ENCODE data around the gene BCAS3. TPM values are rescaled to one million over a fixed set of nuclear protein-coding genes. Genes with fewer than 3 reads are reported as not detected.

BCAS3 gene
- total RNA-seq, 1 donor from 2014 or later, result 35.7 TPM

DNA sequence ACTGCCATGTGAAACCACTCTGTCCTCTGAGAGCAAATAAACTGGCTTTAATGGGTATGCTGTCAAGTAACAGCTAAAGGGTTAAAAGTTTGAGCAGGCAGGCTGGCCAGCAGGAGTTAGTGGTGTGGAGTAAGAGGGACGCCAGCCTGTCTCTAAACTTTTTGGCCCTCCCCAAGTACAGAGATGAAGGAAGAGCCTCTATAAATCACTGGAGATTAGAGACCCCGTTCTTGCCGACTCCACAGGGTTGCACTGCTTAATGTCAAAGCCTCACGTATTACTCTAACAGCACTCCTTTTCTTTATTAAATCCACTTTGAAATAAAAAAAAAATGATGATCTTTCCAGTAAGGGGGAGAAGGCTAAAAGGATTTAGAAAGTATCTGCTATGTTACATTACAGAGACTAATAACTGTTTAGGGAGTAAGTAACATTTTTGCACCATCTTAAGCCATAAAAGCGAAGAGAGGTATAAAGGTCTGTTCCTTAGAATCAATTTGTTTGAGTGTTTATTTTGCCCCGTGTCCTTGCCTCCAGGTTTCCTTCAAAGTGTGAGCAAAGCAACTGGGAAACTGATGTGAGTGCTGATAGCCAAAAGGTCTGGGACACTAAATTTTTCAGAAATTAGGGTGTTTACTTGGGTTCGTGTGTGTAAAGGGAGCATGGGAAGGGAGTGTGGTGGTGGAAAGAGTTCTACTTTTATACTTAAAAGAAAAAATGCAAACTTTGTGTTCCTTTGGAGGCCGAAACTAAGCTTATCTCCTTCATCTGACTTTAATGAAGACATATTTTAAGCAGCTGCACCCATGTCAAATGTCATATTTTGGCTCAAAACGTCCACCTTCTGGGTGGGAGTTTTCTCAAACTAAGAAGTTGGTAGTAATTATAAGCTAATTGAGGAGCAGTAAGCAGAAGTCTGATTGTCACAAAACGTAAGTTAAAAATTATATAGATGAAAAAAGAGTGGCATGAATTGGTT lies 612.0 kb downstream of the BCAS3 start:
- Mint-ChIP-seq H3K4me3 (ENCODE audit: unreplicated experiment) (no peak overlapping the region), H3K9me3 (ENCODE audit: unreplicated experiment) (no peaks in the 10 kb centered on the region), H3K36me3 (ENCODE audit: unreplicated experiment) (no peaks in the 10 kb centered on the region), H3K4me1 (ENCODE audit: unreplicated experiment) (peaks cover 31% of the 10 kb centered on the region), H3K27ac (ENCODE audit: unreplicated experiment) (no peak overlapping the region), H3K27me3 (ENCODE audit: unreplicated experiment) (no peaks in the 10 kb centered on the region)
- no peak for TF ChIP-seq CTCF (IDR thresholded peaks at IDR 0.05)
- no peak for DNase-seq (ENCODE audit: extremely low spot score, unreplicated experiment)

DNA sequence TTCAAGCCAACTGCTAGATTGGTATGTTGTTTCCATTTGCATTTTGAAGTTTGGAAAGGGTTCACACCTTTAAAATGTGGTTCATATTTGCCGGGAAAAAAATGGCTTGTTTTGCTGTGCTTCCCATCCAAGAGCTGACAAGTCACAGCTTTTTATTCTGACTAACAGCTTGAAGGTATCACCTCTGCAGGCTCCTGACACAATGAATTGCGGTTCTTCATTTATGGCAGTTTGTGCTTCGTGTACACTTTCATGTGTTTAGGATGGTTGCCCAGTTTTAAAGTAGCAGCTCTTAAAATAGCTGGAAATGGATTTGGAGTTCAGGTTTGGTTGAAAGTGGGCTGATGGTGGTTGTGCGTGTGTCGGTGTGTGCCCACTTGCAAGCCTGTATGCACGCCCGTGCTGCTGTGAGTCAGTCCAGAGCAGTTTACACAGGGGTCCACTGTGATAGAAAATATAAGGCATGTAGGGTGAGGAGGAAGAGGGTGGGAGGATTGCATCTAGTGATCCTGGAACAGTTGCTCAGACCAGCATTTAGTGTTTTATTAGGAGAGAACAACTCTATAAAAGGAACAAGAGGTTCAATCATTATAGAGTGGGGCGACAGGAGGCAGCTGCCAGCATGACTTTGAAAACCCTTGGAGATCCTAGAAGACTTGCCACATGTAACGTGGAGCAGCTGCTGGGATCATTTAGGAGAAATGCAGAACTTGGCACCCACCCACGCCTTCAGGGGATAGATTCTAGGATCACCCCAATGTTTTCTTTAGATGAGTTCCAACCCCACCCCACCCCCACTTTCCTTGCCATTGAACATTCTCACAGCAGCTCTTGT lies 614.0 kb downstream of the BCAS3 start:
- H3K4me3 Mint-ChIP-seq (ENCODE audit: unreplicated experiment), result no peak overlapping the region
- peaks cover 17% of the 10 kb centered on the region for H3K4me1 Mint-ChIP-seq (ENCODE audit: unreplicated experiment)
- no peak for TF ChIP-seq CTCF (IDR thresholded peaks at IDR 0.05)
- no peaks in the 10 kb centered on the region for H3K27me3 Mint-ChIP-seq (ENCODE audit: unreplicated experiment)
- H3K27ac Mint-ChIP-seq (ENCODE audit: unreplicated experiment), result no peak overlapping the region
- H3K36me3 Mint-ChIP-seq (ENCODE audit: unreplicated experiment), result no peaks in the 10 kb centered on the region
- DNase-seq (ENCODE audit: extremely low spot score, unreplicated experiment), result no peak
- no peaks in the 10 kb centered on the region for H3K9me3 Mint-ChIP-seq (ENCODE audit: unreplicated experiment)

- peaks cover 16% of the 10 kb centered on the region for H3K4me1 Mint-ChIP-seq (ENCODE audit: unreplicated experiment)
- no peak for TF ChIP-seq CTCF (IDR thresholded peaks at IDR 0.05)
- no peaks in the 10 kb centered on the region for H3K27me3 Mint-ChIP-seq (ENCODE audit: unreplicated experiment)
- H3K27ac Mint-ChIP-seq (ENCODE audit: unreplicated experiment), result no peak overlapping the region
- no peaks in the 10 kb centered on the region for H3K9me3 Mint-ChIP-seq (ENCODE audit: unreplicated experiment)
- DNase-seq (ENCODE audit: extremely low spot score, unreplicated experiment), result no peak
- no peak overlapping the region for H3K4me3 Mint-ChIP-seq (ENCODE audit: unreplicated experiment)
- H3K36me3 Mint-ChIP-seq (ENCODE audit: unreplicated experiment), result no peaks in the 10 kb centered on the region
These were observed 616.6 kb downstream of the BCAS3 start for GRCh38 chr17:61294286-61294685.

DNA sequence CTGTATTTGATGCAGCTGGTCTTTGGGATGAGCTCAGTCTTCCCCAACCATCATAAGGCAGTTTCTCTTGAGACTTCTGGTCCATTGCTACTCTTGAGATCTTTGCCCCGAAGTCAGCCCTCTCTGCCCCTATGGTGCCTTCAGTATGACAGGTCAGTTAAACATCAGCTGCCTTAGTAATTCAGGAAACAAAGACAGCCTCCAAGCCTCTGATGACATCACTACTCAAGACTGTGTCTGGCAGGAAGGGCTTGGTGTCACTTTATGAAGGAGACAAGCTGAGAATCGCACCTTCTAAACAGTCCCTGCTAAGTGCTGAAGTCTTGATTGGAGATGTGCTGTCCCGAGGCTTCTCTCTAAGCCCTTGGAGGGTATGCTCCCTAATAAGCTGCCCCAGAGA lies 617.1 kb downstream of the BCAS3 start:
- no peaks in the 10 kb centered on the region for H3K27me3 Mint-ChIP-seq (ENCODE audit: unreplicated experiment)
- DNase-seq (ENCODE audit: extremely low spot score, unreplicated experiment), result no peak
- H3K9me3 Mint-ChIP-seq (ENCODE audit: unreplicated experiment), result no peaks in the 10 kb centered on the region
- no peaks in the 10 kb centered on the region for H3K36me3 Mint-ChIP-seq (ENCODE audit: unreplicated experiment)
- no peak overlapping the region for H3K4me3 Mint-ChIP-seq (ENCODE audit: unreplicated experiment)
- peaks cover 16% of the 10 kb centered on the region for H3K4me1 Mint-ChIP-seq (ENCODE audit: unreplicated experiment)
- H3K27ac Mint-ChIP-seq (ENCODE audit: unreplicated experiment), result no peak overlapping the region
- TF ChIP-seq CTCF (IDR thresholded peaks at IDR 0.05), result no peak

GRCh38 chr17:61296058-61296457 lies 618.4 kb downstream of the BCAS3 start:
- no peak for TF ChIP-seq CTCF (IDR thresholded peaks at IDR 0.05)
- no peaks in the 10 kb centered on the region for H3K9me3 Mint-ChIP-seq (ENCODE audit: unreplicated experiment)
- no peaks in the 10 kb centered on the region for H3K36me3 Mint-ChIP-seq (ENCODE audit: unreplicated experiment)
- peaks cover 26% of the 10 kb centered on the region for H3K4me1 Mint-ChIP-seq (ENCODE audit: unreplicated experiment)
- H3K27ac Mint-ChIP-seq (ENCODE audit: unreplicated experiment), result no peak overlapping the region
- H3K27me3 Mint-ChIP-seq (ENCODE audit: unreplicated experiment), result no peaks in the 10 kb centered on the region
- no peak overlapping the region for H3K4me3 Mint-ChIP-seq (ENCODE audit: unreplicated experiment)
- no peak for DNase-seq (ENCODE audit: extremely low spot score, unreplicated experiment)
